Transverse colon (tissue), 3 donors: Measurements from ENCODE around the gene HIVEP2.

Experiments
- EP300 ChIP-seq: sonication (generic); formaldehyde crosslinking; IDR thresholded peaks from one replicate; pipeline ENCODE4 v1.6.1; 2017; ENCODE audit warnings: antibody characterized with exemption, low read depth
- POLR2A ChIP-seq: fragments of 450-650 bp; IDR thresholded peaks from one replicate; pipeline ENCODE4 v1.6.1; 2016; ENCODE audit warnings: antibody characterized with exemption, mild to moderate bottlenecking, moderate library complexity
- TF ChIP-seq, protein P1 (sequence below), 5 experiments: fragments of 200-600 bp in 3 of 5; fragments of 450-650 bp in 2 of 5; sonication (generic) in 3 of 5; IDR thresholded peaks; 1 replicate in 2 of 5; 2 replicates in 3 of 5; pipeline ENCODE4 v1.5.1; 2016 to 2017; ENCODE audit warnings: antibody characterized with exemption in 5 of 5, inconsistent platforms in 3 of 5, mild to moderate bottlenecking in 2 of 5, moderate library complexity in 1 of 5

DNA sequence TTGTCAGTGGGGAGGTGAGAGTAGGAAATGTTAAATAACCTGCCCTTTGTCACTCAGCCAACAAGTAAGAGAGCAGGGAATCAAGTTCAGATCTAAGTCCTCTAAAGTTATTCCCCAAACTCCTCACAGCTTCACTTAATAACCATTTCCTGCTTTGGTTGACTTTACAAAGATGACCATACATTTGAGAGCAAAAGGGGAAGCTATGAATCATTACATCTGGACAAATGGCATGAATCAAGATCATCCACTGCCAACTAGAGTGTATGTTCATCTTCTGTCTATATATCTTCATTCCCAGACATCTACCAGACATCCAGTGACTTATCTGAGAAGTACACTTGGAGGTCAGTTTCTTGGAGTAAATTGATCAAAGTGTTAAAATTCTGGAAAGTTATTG, 15.1 kb upstream of the HIVEP2 start:
- TF ChIP-seq POLR2A (no peak), EP300 (no peak)
- TF ChIP-seq, protein P1, sequence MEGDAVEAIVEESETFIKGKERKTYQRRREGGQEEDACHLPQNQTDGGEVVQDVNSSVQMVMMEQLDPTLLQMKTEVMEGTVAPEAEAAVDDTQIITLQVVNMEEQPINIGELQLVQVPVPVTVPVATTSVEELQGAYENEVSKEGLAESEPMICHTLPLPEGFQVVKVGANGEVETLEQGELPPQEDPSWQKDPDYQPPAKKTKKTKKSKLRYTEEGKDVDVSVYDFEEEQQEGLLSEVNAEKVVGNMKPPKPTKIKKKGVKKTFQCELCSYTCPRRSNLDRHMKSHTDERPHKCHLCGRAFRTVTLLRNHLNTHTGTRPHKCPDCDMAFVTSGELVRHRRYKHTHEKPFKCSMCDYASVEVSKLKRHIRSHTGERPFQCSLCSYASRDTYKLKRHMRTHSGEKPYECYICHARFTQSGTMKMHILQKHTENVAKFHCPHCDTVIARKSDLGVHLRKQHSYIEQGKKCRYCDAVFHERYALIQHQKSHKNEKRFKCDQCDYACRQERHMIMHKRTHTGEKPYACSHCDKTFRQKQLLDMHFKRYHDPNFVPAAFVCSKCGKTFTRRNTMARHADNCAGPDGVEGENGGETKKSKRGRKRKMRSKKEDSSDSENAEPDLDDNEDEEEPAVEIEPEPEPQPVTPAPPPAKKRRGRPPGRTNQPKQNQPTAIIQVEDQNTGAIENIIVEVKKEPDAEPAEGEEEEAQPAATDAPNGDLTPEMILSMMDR (IDR thresholded peaks at IDR 0.05), result no peak
